SK-N-MC (cell line): Measurements from ENCODE around the gene ARPP21.

ENCODE experiments used
- EZH2 ChIP-seq: fragments of 200-600 bp; sonication (generic); IDR thresholded peaks from one replicate; pipeline ENCODE4 v1.6.1; 2017; ENCODE audit warnings: antibody characterized with exemption
- FOXP2 ChIP-seq: optimal IDR thresholded peaks from 2 replicates; pipeline ENCODE3; 2011; ENCODE audit warnings: mild to moderate bottlenecking, moderate library complexity; ENCODE audit not compliant: insufficient read depth; ENCODE audit errors: extremely low read length, control extremely low read depth
- POLR2AphosphoS5 ChIP-seq: IDR thresholded peaks from 2 replicates; pipeline ENCODE4 v1.6.1; 2012; ENCODE audit warnings: mild to moderate bottlenecking, low read depth, low read length, borderline replicate concordance

- TF ChIP-seq EZH2 (no peak), POLR2AphosphoS5 (no peak), FOXP2 (no peak)
These were observed 154.3 kb downstream of the ARPP21 start for GRCh38 chr3:35793667-35794066.
